Lung (tissue), 16 donors: ENCODE measurements around the gene LRRC14B. TPM values are rescaled to one million over a fixed set of nuclear protein-coding genes. Genes with fewer than 3 reads are reported as not detected.

ENCODE experiments used
- ATAC-seq: fragments of 200-7000 bp; cut with Tn5 transposase; one replicate; pipeline ENCODE4 v1.9.1; 2020; ENCODE audit warnings: moderate number of reproducible peaks; ENCODE audit not compliant: insufficient read depth, low FRiP score
- DNase-seq, 3 donors: peaks; one replicate each; pipeline ENCODE4 v3.0.0-alpha.2; 2013 to 2017
- H3K27ac ChIP-seq, 2 donors: one replicate each; pipeline ENCODE4 v1.5.1; 2013; ENCODE audit warnings: mild to moderate bottlenecking in 2 of 2, moderate library complexity in 2 of 2, control low read depth in 1 of 2, inconsistent platforms in 1 of 2, low read depth in 1 of 2, low read length in 1 of 2
- H3K27me3 ChIP-seq, 3 donors: one replicate each; pipeline ENCODE4 v1.5.1; 2013; ENCODE audit warnings: low read length in 2 of 3; ENCODE audit not compliant: control insufficient read depth in 3 of 3, insufficient read depth in 3 of 3
- H3K36me3 ChIP-seq, 4 donors: one replicate each; pipeline ENCODE4 v1.5.1; 2013; ENCODE audit warnings: low read length in 4 of 4, mild to moderate bottlenecking in 1 of 4, moderate library complexity in 1 of 4; ENCODE audit not compliant: control insufficient read depth in 4 of 4, insufficient read depth in 4 of 4
- H3K4me1 ChIP-seq, 5 donors: one replicate each; pipeline ENCODE4 v1.5.1; 2013; ENCODE audit warnings: low read length in 5 of 5, mild to moderate bottlenecking in 2 of 5, moderate library complexity in 1 of 5; ENCODE audit not compliant: control insufficient read depth in 5 of 5, insufficient read depth in 5 of 5
- H3K4me3 ChIP-seq: one replicate; pipeline ENCODE4 v1.5.1; 2013; ENCODE audit warnings: mild to moderate bottlenecking, control low read depth, moderate library complexity
- H3K9ac ChIP-seq, 2 donors: one replicate each; pipeline ENCODE4 v1.5.1; 2013; ENCODE audit warnings: low read length in 2 of 2, control low read depth in 1 of 2; ENCODE audit not compliant: insufficient read depth in 1 of 2
- H3K9me3 ChIP-seq, 4 donors: one replicate each; pipeline ENCODE4 v1.5.1; 2013; ENCODE audit warnings: low read length in 3 of 4, mild to moderate bottlenecking in 1 of 4, moderate library complexity in 1 of 4; ENCODE audit not compliant: control insufficient read depth in 4 of 4, insufficient read depth in 3 of 4
- WGBS, 2 donors: extraction: QIAGEN DNeasy Blood & Tissue Kit; methylation state at CpG; one replicate each; pipeline ENCODE4 v1.1.7; 2013; 5-methylcytosine and 5-hydroxymethylcytosine counted together
- long read RNA-seq, 5 donors: transcript quantifications; one replicate each; lab custom pipeline, GENCODE V29; 2026
- polyA plus RNA-seq, 2 donors: library from polyadenylated mRNA; stranded (reverse); fragments of 200-250 nt; gene quantifications; one replicate each; pipeline ENCODE4 v1.2.1, GENCODE V29; 2013
- total RNA-seq, 2 donors: library from RNA; depleted of rRNA in 1 of 2; stranded (reverse); fragments of >200 nt in 1 of 2; gene quantifications; one replicate each; pipeline ENCODE4 v1.2.1, GENCODE V29; 2014 to 2021
- TF ChIP-seq, protein P1 (sequence below): IDR thresholded peaks from 2 replicates; pipeline ENCODE4 v1.5.1; 2012; ENCODE audit warnings: mild to moderate bottlenecking; ENCODE audit errors: control extremely low read depth, extremely low read depth
- donor health status: control.
- donor health status: control.
- donor health status: Bipolar disorder and iron deficiency.
- donor health status: healthy.
- donor health status: DM: yes; HTN: yes; CAD: no.

Gene LRRC14B
- total RNA-seq, result under 1 TPM in 1 of 2 donors, not detected in 1; 0.14 TPM
- polyA plus RNA-seq, result not detected
- long read RNA-seq, donor 1, result 0 reads
- long read RNA-seq, donor 2, result 0 reads
- long read RNA-seq, donor 3, result 0 reads
- long read RNA-seq, donor 4, result 0 reads
- long read RNA-seq, donor 5, result 0 reads

GRCh38 chr5:191036-191948, at the start of gene LRRC14B:
LRRC14B (plus strand) TSS chr5:191495; CDS start chr5:191539, 44 bp downstream.
- no peak for ATAC-seq
- peaks cover 0 to 6% (median 3%) of the 10 kb centered on the region in 3 donors for H3K27me3 ChIP-seq
- peaks cover 0 to 5% (median 3%) of the 10 kb centered on the region in 5 donors for H3K4me1 ChIP-seq
- TF ChIP-seq, protein P1, sequence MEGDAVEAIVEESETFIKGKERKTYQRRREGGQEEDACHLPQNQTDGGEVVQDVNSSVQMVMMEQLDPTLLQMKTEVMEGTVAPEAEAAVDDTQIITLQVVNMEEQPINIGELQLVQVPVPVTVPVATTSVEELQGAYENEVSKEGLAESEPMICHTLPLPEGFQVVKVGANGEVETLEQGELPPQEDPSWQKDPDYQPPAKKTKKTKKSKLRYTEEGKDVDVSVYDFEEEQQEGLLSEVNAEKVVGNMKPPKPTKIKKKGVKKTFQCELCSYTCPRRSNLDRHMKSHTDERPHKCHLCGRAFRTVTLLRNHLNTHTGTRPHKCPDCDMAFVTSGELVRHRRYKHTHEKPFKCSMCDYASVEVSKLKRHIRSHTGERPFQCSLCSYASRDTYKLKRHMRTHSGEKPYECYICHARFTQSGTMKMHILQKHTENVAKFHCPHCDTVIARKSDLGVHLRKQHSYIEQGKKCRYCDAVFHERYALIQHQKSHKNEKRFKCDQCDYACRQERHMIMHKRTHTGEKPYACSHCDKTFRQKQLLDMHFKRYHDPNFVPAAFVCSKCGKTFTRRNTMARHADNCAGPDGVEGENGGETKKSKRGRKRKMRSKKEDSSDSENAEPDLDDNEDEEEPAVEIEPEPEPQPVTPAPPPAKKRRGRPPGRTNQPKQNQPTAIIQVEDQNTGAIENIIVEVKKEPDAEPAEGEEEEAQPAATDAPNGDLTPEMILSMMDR, result no peak
- peak in 2 of 3 donors; percentile 30 to 41 for DNase-seq
- H3K9me3 ChIP-seq, result no peaks in the 10 kb centered on the region
- no peak within 1 kb of the TSS for H3K9ac ChIP-seq
- H3K36me3 ChIP-seq, result no peaks in the 10 kb centered on the region
- 20% methylated on average over 56 of the region's 56 CpGs for WGBS, 2 donors
- peak within 1 kb of the TSS in 1 of 2 donors; percentile 74 for H3K27ac ChIP-seq
- H3K4me3 ChIP-seq, result no peak within 1 kb of the TSS

GRCh38 chr5:141761-142160, 49.5 kb upstream of the LRRC14B start:
- peaks cover 0 to 1% (median 0%) of the 10 kb centered on the region in 4 donors for H3K36me3 ChIP-seq
- TF ChIP-seq, protein P1, result no peak
- ATAC-seq, result no peak
- H3K27ac ChIP-seq, result no peak overlapping the region
- peaks cover 0 to 5% (median 1%) of the 10 kb centered on the region in 4 donors for H3K9me3 ChIP-seq
- no peaks in the 10 kb centered on the region for H3K27me3 ChIP-seq
- DNase-seq, result no peak
- H3K9ac ChIP-seq, result no peak overlapping the region
- no peak overlapping the region for H3K4me3 ChIP-seq
- whole genome bisulfite sequencing, 2 donors, result 89 to 95% methylated on average over 12 of the region's 12 CpGs
- H3K4me1 ChIP-seq, result no peaks in the 10 kb centered on the region

DNA sequence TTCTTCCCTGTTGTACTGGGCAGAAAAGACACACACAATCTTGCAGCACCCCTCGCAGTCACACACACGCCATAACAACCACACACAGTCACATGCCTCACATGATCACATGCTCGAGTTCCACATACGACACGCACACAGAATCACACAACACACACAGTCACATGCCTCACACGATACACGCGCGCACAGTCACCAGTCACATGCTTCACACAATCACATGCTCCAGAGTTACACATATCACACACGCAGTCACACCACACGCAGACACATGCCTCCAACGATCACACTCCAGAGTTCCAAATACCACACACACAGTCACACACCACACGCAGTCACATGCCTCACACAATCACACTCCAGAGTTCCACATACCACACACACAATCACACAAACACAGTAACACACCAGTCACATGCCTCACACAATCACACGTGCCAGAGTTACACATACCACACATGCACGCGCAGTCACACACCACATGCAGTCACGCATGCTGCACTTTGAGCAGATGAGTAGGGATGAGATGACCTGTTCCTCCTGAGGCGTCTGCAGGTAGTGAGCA, 49.0 kb upstream of the LRRC14B start:
- Histone ChIP-seq H3K9me3 (peaks cover 2 to 11% (median 5%) of the 10 kb centered on the region in 4 donors), H3K27ac (no peak overlapping the region), H3K4me3 (no peak overlapping the region), H3K27me3 (no peaks in the 10 kb centered on the region), H3K9ac (no peak overlapping the region), H3K4me1 (no peaks in the 10 kb centered on the region), H3K36me3 (peaks cover 0 to 7% (median 0%) of the 10 kb centered on the region in 4 donors)
- WGBS, 2 donors, result 94% methylated on average over 18 of the region's 18 CpGs
- DNase-seq (no peak), ATAC-seq (no peak)
- TF ChIP-seq, protein P1, result no peak
